Activated CD4-positive, alpha-beta T cell treated with anti-CD3 and anti-CD28 coated beads, Interleukin-2, amount 10 ng/mL, durations not matched to agents 24 days and 14 days (primary cell): ENCODE measurements around the gene RELN. TPM values are rescaled to one million over a fixed set of nuclear protein-coding genes. Genes with fewer than 3 reads are reported as not detected.

Source experiments
- DNase-seq: peaks from one replicate; pipeline ENCODE4 v3.0.0; 2022
- H3K27ac Mint-ChIP-seq: one replicate; pipeline ENCODE4 v1.8.0; 2022; ENCODE audit warnings: mild to moderate bottlenecking, mixed read lengths
- H3K27me3 Mint-ChIP-seq: one replicate; pipeline ENCODE4 v1.8.0; 2022; ENCODE audit warnings: mixed read lengths
- H3K36me3 Mint-ChIP-seq: one replicate; pipeline ENCODE4 v1.8.0; 2022; ENCODE audit warnings: low read depth, mild to moderate bottlenecking, mixed read lengths
- H3K4me1 Mint-ChIP-seq: one replicate; pipeline ENCODE4 v1.8.0; 2021; ENCODE audit warnings: mixed read lengths
- H3K4me3 Mint-ChIP-seq: one replicate; pipeline ENCODE4 v1.8.0; 2022; ENCODE audit warnings: mild to moderate bottlenecking, moderate library complexity, mixed read lengths
- H3K9me3 Mint-ChIP-seq: one replicate; pipeline ENCODE4 v1.8.0; 2021; ENCODE audit warnings: mixed read lengths
- intact Hi-C: fragments of 100-400 bp; cut with micrococcal nuclease; formaldehyde crosslinking; loops from one replicate; pipeline ENCODE4 v1.15.1; 2023
- total RNA-seq: library from RNA; stranded (reverse); gene quantifications from 2 replicates; pipeline ENCODE4 v1.2.3, GENCODE V29; 2022

The RELN gene
- total RNA-seq, 1 donor from 2014 or later = not detected

GRCh38 chr7:103887853-103888602 lies 101.4 kb downstream of the RELN start:
- Mint-ChIP-seq H3K9me3 (no peaks in the 10 kb centered on the region), H3K27ac (no peak overlapping the region), H3K4me3 (no peak overlapping the region), H3K36me3 (no peaks in the 10 kb centered on the region), H3K27me3 (no peaks in the 10 kb centered on the region), H3K4me1 (no peaks in the 10 kb centered on the region)
- intact Hi-C loops = no loop called here
- no peak for DNase-seq

- Mint-ChIP-seq H3K4me3 (no peak overlapping the region), H3K27me3 (no peaks in the 10 kb centered on the region), H3K4me1 (no peaks in the 10 kb centered on the region), H3K36me3 (no peaks in the 10 kb centered on the region), H3K9me3 (no peaks in the 10 kb centered on the region), H3K27ac (no peak overlapping the region)
- no peak for DNase-seq
- intact Hi-C loops = no loop called here
Observed at GRCh38 chr7:103887050-103887449, 102.4 kb downstream of the RELN start.

- DNase-seq = no peak
- Mint-ChIP-seq H3K4me1 (no peaks in the 10 kb centered on the region), H3K4me3 (no peak overlapping the region), H3K36me3 (no peaks in the 10 kb centered on the region), H3K27ac (no peak overlapping the region), H3K27me3 (no peaks in the 10 kb centered on the region), H3K9me3 (no peaks in the 10 kb centered on the region)
- intact Hi-C loops = no loop called here
Observed at GRCh38 chr7:103879928-103880600, 109.4 kb downstream of the RELN start.

- intact Hi-C loops = no loop called here
- Mint-ChIP-seq H3K27ac (no peak overlapping the region), H3K4me3 (no peak overlapping the region), H3K27me3 (no peaks in the 10 kb centered on the region), H3K9me3 (no peaks in the 10 kb centered on the region), H3K4me1 (no peaks in the 10 kb centered on the region), H3K36me3 (no peaks in the 10 kb centered on the region)
- DNase-seq = no peak
Observed at GRCh38 chr7:103879411-103879810, 110.0 kb downstream of the RELN start.

- no peaks in the 10 kb centered on the region for H3K4me1 Mint-ChIP-seq
- no peaks in the 10 kb centered on the region for H3K27me3 Mint-ChIP-seq
- H3K9me3 Mint-ChIP-seq = no peaks in the 10 kb centered on the region
- intact Hi-C loops = no loop called here
- no peak for DNase-seq
- no peak overlapping the region for H3K27ac Mint-ChIP-seq
- no peaks in the 10 kb centered on the region for H3K36me3 Mint-ChIP-seq
- no peak overlapping the region for H3K4me3 Mint-ChIP-seq
Observed at GRCh38 chr7:103877565-103877964, 111.9 kb downstream of the RELN start.

GRCh38 chr7:103875718-103876117 lies 113.7 kb downstream of the RELN start:
- H3K27me3 Mint-ChIP-seq = no peaks in the 10 kb centered on the region
- H3K27ac Mint-ChIP-seq = no peak overlapping the region
- H3K9me3 Mint-ChIP-seq = no peaks in the 10 kb centered on the region
- intact Hi-C loops = no loop called here
- H3K36me3 Mint-ChIP-seq = no peaks in the 10 kb centered on the region
- H3K4me1 Mint-ChIP-seq = no peaks in the 10 kb centered on the region
- H3K4me3 Mint-ChIP-seq = no peak overlapping the region
- no peak for DNase-seq

GRCh38 chr7:103871473-103871872 lies 118.0 kb downstream of the RELN start:
- no peaks in the 10 kb centered on the region for H3K4me1 Mint-ChIP-seq
- no peaks in the 10 kb centered on the region for H3K27me3 Mint-ChIP-seq
- H3K27ac Mint-ChIP-seq = no peak overlapping the region

GRCh38 chr7:103870664-103871063 lies 118.8 kb downstream of the RELN start:
- no peaks in the 10 kb centered on the region for H3K27me3 Mint-ChIP-seq
- intact Hi-C loops = no loop called here
- H3K27ac Mint-ChIP-seq = no peak overlapping the region
- H3K36me3 Mint-ChIP-seq = no peaks in the 10 kb centered on the region
- no peaks in the 10 kb centered on the region for H3K9me3 Mint-ChIP-seq
- DNase-seq = no peak
- H3K4me3 Mint-ChIP-seq = no peak overlapping the region
- no peaks in the 10 kb centered on the region for H3K4me1 Mint-ChIP-seq

More at GRCh38 chr7:103871473-103871872, 118.0 kb downstream of the RELN start:
- intact Hi-C loops = no loop called here
- DNase-seq = no peak
- Mint-ChIP-seq H3K4me3 (no peak overlapping the region), H3K36me3 (no peaks in the 10 kb centered on the region), H3K9me3 (no peaks in the 10 kb centered on the region)

GRCh38 chr7:103867874-103868273 lies 121.6 kb downstream of the RELN start:
- DNase-seq = no peak
- Mint-ChIP-seq H3K4me3 (no peak overlapping the region), H3K27me3 (no peaks in the 10 kb centered on the region), H3K9me3 (no peaks in the 10 kb centered on the region), H3K27ac (no peak overlapping the region), H3K4me1 (no peaks in the 10 kb centered on the region), H3K36me3 (no peaks in the 10 kb centered on the region)
- intact Hi-C loops = no loop called here

- no peak overlapping the region for H3K4me3 Mint-ChIP-seq
- DNase-seq = no peak
- no peaks in the 10 kb centered on the region for H3K36me3 Mint-ChIP-seq
- no peaks in the 10 kb centered on the region for H3K27me3 Mint-ChIP-seq
- H3K4me1 Mint-ChIP-seq = no peaks in the 10 kb centered on the region
- no peak overlapping the region for H3K27ac Mint-ChIP-seq
- intact Hi-C loops = no loop called here
- H3K9me3 Mint-ChIP-seq = no peaks in the 10 kb centered on the region
Observed at GRCh38 chr7:103866919-103867318, 122.5 kb downstream of the RELN start.

GRCh38 chr7:103865442-103865841 lies 124.0 kb downstream of the RELN start:
- Mint-ChIP-seq H3K27me3 (no peaks in the 10 kb centered on the region), H3K9me3 (no peaks in the 10 kb centered on the region), H3K27ac (no peak overlapping the region), H3K4me3 (no peak overlapping the region), H3K36me3 (no peaks in the 10 kb centered on the region), H3K4me1 (no peaks in the 10 kb centered on the region)
- intact Hi-C loops = no loop called here
- DNase-seq = no peak

- Mint-ChIP-seq H3K36me3 (no peaks in the 10 kb centered on the region), H3K9me3 (no peaks in the 10 kb centered on the region), H3K27me3 (no peaks in the 10 kb centered on the region), H3K27ac (no peak overlapping the region), H3K4me3 (no peak overlapping the region), H3K4me1 (no peaks in the 10 kb centered on the region)
- no peak for DNase-seq
- intact Hi-C loops = no loop called here
Observed at GRCh38 chr7:103862302-103863035, 127.0 kb downstream of the RELN start.

GRCh38 chr7:103859709-103860108 lies 129.7 kb downstream of the RELN start:
- H3K27me3 Mint-ChIP-seq = no peaks in the 10 kb centered on the region
- H3K36me3 Mint-ChIP-seq = no peaks in the 10 kb centered on the region
- H3K9me3 Mint-ChIP-seq = no peaks in the 10 kb centered on the region
- H3K27ac Mint-ChIP-seq = no peak overlapping the region
- intact Hi-C loops = no loop called here
- DNase-seq = no peak
- H3K4me3 Mint-ChIP-seq = no peak overlapping the region
- H3K4me1 Mint-ChIP-seq = no peaks in the 10 kb centered on the region

GRCh38 chr7:103857435-103857834 lies 132.0 kb downstream of the RELN start:
- Mint-ChIP-seq H3K27ac (no peak overlapping the region), H3K9me3 (no peaks in the 10 kb centered on the region), H3K4me3 (no peak overlapping the region), H3K27me3 (no peaks in the 10 kb centered on the region), H3K36me3 (no peaks in the 10 kb centered on the region), H3K4me1 (no peaks in the 10 kb centered on the region)
- no peak for DNase-seq
- intact Hi-C loops = no loop called here
